GM12801 (cell line): ENCODE results near the gene NUP62.

Experiments used
- CTCF ChIP-seq: IDR thresholded peaks from one replicate; pipeline ENCODE4 v1.5.1; 2011; ENCODE audit warnings: control low read depth; ENCODE audit not compliant: insufficient read length; ENCODE audit errors: extremely low read depth

The NUP62 gene

GRCh38 chr19:49872245-49873128, 56.8 kb downstream of the NUP62 start:
- no peak for TF ChIP-seq CTCF

- TF ChIP-seq CTCF = no peak
Measured at GRCh38 chr19:49871349-49871985, 57.8 kb downstream of the NUP62 start.

GRCh38 chr19:49870309-49870901, 58.9 kb downstream of the NUP62 start:
- TF ChIP-seq CTCF = no peak

GRCh38 chr19:49869484-49870308, 59.6 kb downstream of the NUP62 start:
- TF ChIP-seq CTCF = no peak

GRCh38 chr19:49869009-49869483, 60.3 kb downstream of the NUP62 start:
- no peak for TF ChIP-seq CTCF

- TF ChIP-seq CTCF = no peak
Measured at GRCh38 chr19:49866933-49867782, 62.1 kb downstream of the NUP62 start, which contains the start of gene PNKP. PNKP (minus strand) TSS chr19:49867576; CDS start chr19:49867204, 372 bp downstream.
